WI38 (cell line): ENCODE results near the gene NACC1.

Source experiments
- H3K4me3 ChIP-seq: 2 replicates; pipeline ENCODE4 v1.5.1; 2011; ENCODE audit warnings: low read depth, mild to moderate bottlenecking, control low read depth, low read length
- CTCF ChIP-seq: IDR thresholded peaks from 2 replicates; pipeline ENCODE4 v1.5.1; 2012; ENCODE audit warnings: low read depth, mild to moderate bottlenecking, control low read depth, low read length

Gene NACC1

GRCh38 chr19:13110099-13110610 lies 7.9 kb upstream of the NACC1 start:
- no peak overlapping the region for H3K4me3 ChIP-seq
- no peak for TF ChIP-seq CTCF

- no peak overlapping the region for H3K4me3 ChIP-seq
- TF ChIP-seq CTCF: no peak
These were observed 5.5 kb upstream of the NACC1 start for GRCh38 chr19:13112555-13112954.

GRCh38 chr19:13115936-13116281 lies 2.2 kb upstream of the NACC1 start:
- TF ChIP-seq CTCF: no peak
- H3K4me3 ChIP-seq: peak overlapping the region; percentile 83

- no peak for TF ChIP-seq CTCF
These were observed 1.5 kb upstream of the NACC1 start, which contains the start of gene TRMT1 for GRCh38 chr19:13116282-13117175. Gene TRMT1, minus strand, starts transcription at chr19:13116740. Its CDS starts 341 bp downstream, at chr19:13116399.

GRCh38 chr19:13117176-13117771 lies 790 bp upstream of the NACC1 start:
- no peak for TF ChIP-seq CTCF
- peak overlapping the region; percentile 83 for H3K4me3 ChIP-seq

More at GRCh38 chr19:13116282-13117175, 1.5 kb upstream of the NACC1 start, which contains the start of gene TRMT1:
- peak within 1 kb of the TSS; percentile 83 for H3K4me3 ChIP-seq

GRCh38 chr19:13118424-13119193 lies 545 bp downstream of the NACC1 start:
- no peak for TF ChIP-seq CTCF
- peak overlapping the region; percentile 73 for H3K4me3 ChIP-seq
